Measurements from ENCODE around the gene MIB2.
"Not testable (repeated sequence)": the region's sequence is repeated elsewhere in the genome, so short reads cannot be mapped to it uniquely, and the experiment has no call there.

MIB2 gene

DNA sequence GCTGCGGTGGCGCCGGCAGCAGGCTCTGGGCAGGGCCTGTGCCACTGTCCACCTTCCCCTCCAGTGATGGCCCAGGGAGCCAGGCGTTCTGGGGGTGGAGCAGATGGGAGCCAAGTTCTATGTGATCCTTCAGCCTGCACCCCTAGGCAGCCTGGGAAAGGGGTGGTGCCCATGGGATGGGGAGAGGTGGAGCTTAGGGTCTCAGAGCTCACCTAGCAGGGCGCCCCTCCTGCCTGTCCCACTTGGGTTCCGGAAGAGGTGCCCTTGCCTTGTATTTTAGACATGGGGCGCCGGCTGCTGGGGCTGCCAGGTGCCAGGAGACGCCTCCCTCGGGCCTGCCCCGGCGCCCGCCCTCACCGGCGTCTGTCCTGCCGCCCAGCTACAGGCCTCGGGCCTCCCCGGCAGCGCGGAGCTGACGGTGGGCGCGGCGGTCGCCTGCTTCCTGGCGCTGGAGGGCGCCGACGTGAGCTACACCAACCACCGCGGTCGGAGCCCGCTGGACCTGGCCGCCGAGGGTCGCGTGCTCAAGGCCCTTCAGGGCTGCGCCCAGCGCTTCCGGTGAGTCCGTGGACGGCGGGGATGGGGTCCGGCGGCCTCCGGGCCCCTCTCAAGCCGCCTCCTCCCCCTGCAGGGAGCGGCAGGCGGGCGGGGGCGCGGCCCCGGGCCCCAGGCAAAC, 13.6 kb downstream of the MIB2 start:
- DNase-seq = no peak

DNA sequence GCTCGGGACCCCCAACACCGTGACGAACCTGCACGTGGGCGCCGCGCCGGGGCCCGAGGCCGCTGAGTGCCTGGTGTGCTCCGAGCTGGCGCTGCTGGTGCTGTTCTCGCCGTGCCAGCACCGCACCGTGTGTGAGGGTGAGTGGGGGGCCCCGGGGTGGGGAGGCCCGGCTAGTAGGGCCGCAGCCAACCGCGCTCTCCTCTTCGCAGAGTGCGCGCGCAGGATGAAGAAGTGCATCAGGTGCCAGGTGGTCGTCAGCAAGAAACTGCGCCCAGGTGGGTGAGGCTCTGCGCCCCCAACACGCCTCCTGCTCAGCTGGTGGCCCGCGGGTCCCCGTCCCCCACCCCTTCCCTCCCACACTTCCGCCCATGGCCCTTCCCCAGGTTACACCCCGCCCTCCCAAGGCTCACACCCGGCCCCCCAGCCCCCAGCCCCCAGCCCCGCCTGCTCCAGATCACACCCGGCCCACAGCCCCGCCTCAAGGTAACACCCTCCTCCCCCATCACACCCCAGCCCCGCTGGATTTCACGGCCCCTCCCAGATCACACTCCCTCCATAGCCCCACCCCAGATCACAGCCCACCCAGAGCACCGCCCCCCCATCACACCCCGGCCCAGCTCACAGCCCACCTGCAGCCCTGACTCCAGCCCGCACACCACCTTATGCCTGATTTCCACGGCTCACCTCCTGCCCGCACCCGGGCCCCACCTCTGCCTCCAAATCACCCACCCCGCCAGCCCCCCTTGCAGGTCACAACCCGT, 14.3 kb downstream of the MIB2 start:
- peak in 3 of 4 experiments; percentile 49 to 78 (median 74) for DNase-seq

DNA sequence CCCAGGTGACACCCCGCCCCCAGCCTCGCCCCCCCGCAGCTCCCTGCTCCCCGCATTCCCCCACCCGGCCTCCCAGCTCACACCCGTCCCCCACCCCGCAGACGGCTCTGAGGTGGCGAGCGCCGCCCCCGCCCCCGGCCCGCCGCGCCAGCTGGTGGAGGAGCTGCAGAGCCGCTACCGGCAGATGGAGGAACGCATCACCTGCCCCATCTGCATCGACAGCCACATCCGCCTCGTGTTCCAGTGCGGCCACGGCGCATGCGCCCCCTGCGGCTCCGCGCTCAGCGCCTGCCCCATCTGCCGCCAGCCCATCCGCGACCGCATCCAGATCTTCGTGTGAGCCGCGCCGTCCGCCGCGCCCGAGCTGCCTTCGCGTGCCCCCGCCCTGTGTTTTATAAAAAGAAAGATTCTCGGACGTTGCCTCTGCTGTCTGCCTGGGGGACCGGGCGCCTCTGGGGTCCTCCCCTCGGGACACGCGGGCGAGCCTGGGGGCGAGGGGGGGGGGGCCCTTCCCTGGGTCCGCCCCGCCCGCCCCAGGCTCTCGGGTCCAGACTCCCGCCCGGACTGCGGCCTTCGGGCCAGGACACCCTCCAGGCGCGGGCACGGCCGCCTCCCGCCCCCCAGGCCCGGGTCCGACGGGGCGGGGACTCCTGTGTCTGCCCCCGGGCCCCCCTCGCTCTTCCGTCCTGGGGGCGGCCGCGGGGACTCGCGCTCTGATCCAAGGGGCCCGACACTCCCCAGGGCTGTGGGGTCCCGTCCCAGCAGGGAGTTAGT, 15.1 kb downstream of the MIB2 start:
- peak; percentile 74 to 92 (median 84) for DNase-seq

DNA sequence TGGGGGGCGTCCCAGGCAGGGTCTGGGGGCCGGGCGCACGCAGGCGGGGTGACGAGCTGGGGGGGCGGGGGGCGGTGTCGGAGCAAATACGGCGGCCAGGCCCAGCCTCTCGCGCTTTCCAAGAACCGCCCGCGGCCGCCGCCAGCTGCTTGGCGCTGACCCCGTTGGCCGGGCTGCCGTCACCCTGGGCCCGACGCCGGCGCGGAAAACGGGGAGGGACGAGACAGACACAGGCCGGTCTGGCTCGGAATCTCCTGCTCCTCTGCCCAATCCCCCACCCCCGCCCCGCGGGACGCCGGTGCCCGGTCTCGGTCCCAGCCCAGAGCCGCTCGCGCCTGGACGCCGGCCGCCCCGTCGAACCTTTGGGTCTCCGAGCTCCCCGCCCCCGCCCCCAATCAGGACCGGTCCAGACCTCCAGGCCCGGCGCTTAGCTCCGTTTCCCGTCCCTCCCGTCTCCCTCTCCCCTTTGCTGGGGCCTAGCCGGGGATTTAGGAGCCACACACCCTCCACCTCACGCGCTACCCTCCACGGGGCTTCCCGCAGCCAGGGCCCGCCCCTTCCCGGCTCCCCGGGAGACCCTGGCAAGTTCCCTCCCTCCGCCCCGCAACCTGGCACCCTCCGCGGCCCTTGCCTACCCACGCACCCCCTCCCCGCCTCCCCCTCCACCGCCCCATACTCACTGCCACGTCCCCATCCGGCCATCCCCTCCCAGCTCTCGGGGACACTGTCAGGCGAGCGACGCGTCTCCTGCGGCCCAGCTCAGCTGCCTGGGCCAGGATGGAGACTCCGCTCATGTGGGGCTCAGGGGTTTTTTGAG, 15.9 kb downstream of the MIB2 start:
- no peak for DNase-seq

DNA sequence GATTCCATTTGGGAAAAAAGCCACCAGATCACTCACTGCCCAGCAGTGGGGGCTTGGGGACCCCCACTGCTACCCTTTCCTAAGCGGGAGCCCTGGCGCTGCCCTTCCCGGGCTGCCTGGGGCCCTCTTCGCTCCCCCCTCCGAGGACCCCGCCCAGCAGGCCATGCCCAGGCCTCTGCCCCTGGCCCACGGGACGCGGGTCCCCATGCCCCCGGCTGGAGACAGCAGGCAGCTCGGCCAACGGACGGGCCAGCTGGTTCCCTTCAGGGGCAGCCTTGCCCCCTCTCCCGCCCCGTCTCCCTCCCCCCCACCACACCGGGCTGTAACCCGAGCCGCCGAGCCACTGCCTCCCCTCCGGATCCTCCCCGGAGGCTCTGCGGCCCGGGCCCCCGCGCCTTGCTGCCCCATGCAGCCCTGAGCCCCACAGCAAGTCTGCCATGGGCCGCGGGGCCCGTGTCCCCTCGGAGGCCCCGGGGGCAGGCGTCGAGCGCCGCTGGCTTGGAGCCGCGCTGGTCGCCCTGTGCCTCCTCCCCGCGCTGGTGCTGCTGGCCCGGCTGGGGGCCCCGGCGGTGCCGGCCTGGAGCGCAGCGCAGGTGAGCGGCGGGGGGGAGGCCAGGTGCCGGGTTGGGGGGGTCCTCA, 16.6 kb downstream of the MIB2 start, which contains the start of gene MMP23B:
Gene MMP23B, plus strand, starts transcription at position 392 of the 639 bp plus-strand sequence. Its CDS starts 46 bp downstream, at position 438.
- no peak for DNase-seq

DNA sequence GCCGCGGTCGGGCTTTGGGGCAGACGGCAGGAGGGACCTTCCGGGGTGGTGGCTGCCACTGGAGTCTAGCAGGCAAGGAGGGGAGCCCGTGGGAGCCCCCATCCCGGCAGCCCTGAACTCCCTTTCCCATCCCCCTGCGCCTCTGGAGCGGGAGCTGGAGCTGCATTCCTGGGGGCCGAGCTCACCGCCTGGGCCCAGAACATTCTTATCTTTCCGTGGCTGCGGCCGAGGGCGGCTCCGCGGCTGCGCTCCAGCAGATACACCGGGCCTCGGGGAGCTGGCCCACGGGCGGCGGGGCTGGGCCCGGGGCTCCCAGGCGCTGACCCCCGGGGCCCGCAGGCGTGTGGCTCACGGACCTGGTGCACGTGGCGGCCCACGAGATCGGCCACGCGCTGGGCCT, 18.1 kb downstream of the MIB2 start:
- not testable (repeated sequence) for DNase-seq

DNA sequence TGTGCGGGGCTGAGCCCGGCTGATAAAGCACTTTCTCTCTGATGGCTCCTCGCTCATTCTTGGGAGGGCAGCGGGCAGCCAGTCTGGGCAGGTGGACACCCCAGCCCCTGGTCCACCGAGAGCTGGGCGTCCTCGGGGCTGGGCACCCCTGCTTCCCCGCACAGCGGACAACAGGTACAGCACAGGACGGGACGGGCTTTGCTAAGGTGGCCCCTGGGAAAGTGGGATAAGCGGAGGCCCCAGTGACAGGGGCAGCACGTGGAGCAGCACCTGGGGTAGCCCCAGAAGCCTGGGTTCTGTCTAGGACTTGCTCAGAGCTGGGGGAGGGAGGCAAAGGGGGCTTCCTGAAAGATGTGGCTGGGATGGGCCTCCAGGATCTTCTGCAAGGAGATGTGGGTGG, 19.3 kb downstream of the MIB2 start:
- not testable (repeated sequence) for DNase-seq

DNA sequence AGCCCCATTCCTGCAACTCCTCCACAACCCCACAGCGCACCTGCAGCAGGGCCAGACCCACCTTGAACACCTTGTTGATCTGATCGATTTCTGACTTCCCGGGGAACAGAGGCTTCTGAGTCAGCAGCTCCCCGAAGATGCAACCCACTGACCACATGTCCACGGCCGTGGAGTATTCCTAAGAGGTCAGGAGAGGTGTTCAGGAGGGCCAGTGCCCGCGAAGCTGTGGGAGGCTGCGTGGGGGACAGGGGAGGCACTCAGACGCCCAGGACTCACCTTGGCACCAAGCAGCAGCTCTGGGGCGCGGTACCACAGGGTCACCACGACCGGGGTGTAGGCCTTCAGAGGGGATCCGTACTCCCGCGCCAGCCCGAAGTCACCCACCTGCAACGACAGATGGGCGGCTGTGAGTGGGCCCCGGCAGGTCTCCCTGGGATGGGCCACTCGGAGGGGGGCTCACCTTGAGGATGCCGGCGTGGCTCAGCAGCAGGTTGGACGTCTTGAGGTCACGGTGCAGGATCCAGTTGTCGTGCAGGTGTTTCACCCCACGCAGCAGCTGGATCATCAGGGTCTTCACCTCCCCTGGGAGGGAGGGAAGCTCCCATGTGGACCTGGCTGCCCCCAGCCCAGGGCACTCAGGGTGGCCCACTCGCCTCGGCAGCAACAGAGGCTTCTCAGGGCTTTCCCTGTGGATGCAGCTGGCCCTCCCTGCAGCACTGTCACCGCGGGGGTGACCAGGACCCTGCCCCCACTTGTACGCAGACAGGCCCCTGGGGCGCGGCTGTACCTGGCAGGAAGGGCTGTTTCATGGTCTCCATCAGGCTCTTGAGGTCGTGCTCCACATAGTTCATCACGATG, 21.6 kb downstream of the MIB2 start:
- not testable (repeated sequence) for DNase-seq

DNA sequence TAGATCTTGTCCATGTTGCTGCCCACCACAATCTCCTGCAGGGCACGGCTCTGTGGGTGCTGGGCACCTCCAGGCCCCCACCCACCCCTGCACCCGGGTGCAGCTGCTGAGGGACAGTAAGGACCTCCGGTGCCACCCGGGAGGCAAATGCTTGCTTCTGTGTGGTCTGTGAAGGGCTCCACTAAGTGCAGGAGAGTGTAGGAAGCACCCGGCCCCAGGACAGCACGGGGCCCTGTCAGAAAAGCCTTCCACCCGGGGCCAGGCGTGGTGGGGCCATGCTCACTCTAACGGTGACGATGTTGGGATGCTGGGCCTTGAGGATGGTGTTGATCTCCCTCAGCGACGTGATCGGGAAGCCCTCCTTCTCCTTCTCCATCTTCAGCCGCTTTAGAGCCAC, 22.2 kb downstream of the MIB2 start:
- DNase-seq = not testable (repeated sequence)

DNA sequence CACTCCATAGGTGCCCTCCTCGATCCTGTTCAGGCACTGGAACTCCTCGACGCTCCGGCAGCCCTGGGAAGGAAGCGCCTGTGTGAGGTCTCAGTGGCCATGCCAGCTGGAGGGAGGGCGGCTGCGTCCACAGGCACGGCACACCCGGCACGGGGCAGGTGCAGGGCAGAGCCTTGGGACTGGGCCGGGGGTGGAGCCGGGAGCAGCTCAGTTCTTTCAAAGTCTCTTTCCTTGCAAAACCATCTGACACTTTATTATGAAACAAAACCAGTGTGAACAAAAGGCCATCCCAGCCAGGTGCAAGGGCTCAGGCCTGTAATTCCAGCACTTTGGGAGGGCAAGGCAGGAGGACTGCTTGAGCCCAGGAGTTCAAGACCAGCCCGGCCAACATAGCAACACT, 23.2 kb downstream of the MIB2 start:
- not testable (repeated sequence) for DNase-seq

DNA sequence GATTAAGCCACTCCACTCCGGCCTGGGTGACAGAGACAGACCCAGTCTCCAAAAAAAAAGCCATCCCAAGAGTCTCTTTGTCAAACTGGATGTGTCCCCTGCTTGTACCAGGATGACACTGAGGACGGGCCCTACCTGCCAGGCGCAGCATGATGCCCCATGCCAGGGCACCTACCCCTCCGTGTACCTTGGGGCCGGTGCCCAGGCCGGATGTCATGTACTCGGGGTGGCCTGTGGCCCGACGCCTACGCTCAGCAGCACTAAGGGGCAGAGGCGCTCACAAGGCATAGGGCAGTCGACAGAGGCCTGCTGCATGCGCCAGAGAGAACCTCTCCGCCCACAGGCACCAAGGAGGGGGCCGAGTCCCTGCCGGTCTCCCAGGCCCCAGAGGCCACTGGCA, 24.1 kb downstream of the MIB2 start:
- not testable (repeated sequence) for DNase-seq

DNA sequence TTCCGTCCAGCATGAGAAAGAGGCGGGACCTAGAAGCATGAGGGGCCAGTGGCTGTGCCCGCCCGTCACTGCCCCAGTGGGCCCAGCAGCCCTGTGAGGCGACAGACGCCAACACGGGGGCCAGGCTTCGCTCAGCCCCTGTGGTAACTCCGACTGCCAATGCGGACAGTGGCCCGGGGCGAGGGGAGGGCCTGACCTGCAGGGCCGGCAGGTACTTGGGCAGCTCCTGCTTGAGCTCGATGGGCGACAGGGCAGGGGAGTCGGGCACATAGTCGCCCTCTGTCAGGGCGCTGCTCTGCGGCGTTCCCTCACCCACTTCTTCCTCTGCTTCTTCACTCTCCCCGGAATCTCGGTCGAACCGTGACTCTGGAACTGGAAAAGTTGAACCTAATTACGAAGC, 24.8 kb downstream of the MIB2 start:
- not testable (repeated sequence) for DNase-seq

DNA sequence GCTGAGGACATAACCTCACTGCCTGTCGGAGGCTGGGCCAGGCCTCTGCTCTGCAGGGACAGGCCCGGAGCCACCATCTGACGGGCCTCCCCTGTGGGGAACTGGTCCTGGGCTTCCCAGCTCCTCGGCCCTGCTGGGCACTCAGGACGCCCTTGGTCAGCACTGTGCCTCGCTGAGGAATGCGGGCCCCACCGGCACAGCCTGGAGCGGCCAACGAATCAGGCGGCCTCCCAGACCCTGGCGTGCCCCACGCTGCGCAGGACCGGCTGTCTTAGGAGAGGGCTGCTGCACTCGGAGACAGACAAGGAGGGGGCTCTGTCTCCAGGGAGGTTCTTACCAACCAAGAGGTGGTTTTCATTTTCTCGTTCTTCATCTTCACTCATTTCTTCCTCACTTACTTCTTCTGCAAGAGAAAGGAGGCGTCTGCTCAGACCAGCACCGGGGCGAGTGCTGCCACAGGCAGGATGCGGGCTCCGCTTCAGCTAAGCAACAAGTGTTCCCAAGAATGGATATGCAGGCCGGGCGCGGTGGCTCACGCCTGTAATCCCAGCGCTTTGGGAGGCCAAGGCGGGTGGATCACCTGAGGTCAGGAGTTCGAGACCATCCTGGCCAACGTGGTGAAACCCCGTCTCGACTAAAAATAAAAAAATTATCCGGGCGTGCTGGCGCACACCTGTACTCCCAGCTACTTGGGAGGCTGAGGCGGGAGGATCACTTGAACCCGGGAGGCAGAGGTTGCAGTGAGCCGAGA, 25.6 kb downstream of the MIB2 start:
- DNase-seq = not testable (repeated sequence)

DNA sequence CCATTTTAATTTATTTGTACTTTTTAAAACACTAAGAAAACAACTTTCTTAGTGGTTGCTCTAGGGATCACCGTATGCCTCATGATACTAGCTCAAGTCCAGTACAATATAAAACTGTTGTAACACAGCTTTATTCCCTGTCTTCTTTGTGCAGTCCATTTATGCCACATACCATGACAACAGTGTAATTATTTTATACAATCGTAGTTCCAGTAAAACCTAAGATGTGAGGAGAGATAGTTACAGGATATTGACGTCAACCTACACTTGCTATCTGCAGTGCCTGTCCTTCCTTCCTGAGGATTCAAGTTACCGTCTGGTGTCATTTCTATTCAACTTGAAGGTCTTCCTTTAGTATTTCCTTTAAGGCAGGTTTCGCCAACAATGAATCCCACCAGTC, 31.0 kb downstream of the MIB2 start:
- DNase-seq = not testable (repeated sequence)

DNA sequence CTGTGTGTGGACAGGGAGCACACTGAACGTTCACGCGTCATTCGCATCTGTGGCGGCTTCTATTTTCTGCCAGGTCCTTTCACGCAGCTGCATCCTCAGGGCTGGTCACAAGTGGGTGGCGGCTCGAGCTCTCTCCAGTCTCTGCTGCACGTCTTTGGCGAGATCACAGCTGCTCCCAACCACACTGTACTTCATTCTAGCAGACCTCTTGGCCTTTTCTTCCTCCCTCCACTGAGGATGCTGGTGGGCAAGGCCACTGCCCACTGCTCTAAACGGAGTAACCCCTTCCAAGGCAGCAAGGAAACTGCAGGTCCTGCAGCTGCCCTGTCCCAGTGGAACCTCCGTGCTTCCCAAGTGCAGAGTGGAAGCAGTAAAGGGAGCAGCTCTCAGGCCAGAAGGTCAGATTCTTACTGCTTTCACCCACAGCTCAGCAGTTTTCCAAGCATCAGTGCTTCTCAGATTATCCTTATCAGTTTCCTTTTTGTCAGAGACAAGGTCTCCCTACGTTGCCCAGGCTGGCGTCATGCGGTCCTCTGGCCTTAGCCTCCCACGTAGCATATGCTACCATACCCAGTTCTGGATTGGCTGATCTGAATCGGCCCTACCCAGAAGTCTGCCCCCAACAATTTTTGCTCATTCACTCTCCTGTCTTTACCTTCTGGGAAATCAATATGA, 32.4 kb downstream of the MIB2 start:
- not testable (repeated sequence) for DNase-seq

DNA sequence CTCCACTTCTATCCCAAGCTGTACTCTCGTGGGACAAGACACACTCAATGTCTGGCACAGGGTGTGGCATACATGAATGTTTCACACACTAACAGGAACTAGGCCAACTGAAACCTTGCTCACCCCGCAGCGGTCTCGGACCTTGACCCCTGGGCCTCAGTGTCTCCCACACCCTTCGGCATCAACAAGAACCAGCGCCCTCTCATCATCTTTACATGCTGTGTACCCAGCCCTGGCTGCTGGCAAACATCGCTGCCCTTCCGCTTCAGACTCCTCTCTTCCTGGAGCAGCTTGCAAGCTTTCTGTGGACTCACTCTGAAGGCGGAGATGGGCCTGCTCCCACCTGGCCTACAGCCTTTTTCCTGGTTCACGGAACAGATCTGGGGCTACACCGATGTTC, 33.0 kb downstream of the MIB2 start:
- DNase-seq = not testable (repeated sequence)

DNA sequence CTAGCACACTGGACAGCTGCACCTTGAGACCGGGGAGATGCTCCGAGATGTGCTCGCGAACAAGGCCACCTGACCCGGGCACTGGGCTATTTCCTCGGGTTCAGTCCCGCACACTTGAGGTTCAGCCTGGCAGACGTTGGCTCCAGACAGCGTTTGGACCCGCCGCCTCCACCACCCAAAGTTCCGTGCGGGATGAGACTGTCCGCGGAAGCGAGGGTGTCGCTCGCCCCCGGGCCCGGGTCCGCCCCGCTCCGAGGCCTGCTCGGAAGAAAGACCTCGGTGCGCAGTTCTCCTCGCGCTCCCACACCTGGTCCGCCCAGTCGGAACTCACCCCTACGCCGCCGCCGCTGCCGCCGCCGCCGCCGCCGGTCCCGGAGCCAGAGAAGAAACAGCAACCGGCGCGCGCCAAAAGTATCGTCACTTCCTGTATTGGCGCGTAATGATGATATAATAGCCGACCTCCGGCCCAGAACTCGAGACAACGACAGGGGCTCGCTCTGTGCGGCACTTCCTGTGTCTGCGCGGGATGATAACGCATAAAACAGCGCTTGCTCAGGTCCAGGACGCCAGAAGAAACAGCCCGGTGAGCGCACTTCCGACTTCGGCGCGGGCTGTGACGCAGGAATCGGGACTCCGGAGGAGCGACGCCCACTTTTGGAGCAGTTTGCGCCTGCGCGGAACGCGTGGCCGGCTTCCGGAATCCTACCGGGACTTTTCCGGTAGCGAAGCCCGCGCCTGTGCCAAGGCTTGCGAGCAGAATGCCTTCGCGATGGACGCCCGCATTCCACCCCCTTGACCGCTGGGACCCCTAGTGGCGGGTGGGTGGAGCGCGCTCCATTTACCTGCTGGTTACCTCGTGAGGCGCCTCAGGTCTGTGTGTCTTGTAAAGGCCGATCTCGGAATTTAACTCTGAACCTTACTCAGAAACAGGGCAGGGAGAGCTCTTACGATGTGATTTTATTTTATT, 43.6 kb downstream of the MIB2 start, which contains the start of gene CDK11B:
Gene CDK11B, minus strand, starts transcription at position 422 of the 967 bp plus-strand sequence. CDS start 1,519 bp downstream, outside the sequence.
- peak; percentile 81 to 99 (median 94) for DNase-seq

DNA sequence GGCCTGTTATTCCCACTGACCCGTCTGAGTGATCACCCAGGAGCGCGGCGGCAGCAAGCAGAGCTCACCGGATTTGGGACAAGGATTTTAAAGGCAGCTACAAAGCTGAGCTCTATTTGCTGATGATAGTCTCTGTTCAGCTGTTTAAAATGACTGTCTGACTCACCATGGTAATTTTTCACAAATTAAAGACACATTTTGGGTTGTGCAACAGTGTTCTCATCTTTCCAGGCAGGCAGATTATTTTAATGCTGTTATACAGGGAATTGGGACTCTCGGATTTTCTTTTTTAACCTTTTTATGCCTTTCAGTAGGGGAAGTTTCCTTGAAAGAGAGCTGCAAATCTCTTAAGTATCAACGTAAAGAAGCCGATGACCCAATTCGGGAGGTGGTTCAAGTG, 47.1 kb downstream of the MIB2 start:
- not testable (repeated sequence) for DNase-seq

Data from activated naive CD4-positive, alpha-beta T cell (primary cell).